Transverse colon (tissue), 4 donors: ENCODE results near the gene KIF1B. TPM values are rescaled to one million over a fixed set of nuclear protein-coding genes. Genes with fewer than 3 reads are reported as not detected.

Experiments
- DNase-seq: peaks from one replicate; pipeline ENCODE4 v3.0.0-alpha.2; 2019
- H3K27ac ChIP-seq, 4 donors: fragments of 200-600 bp; sonication (generic); 2 replicates each; pipeline ENCODE4 v1.5.1; 2016 to 2018; ENCODE audit warnings: inconsistent platforms in 4 of 4
- H3K27me3 ChIP-seq: fragments of 200-600 bp; sonication (generic); 2 replicates; pipeline ENCODE4 v1.5.1; 2017; ENCODE audit warnings: inconsistent platforms
- H3K36me3 ChIP-seq, 4 donors: fragments of 200-600 bp; sonication (generic); 2 replicates each; pipeline ENCODE4 v1.5.1; 2017 to 2019; ENCODE audit warnings: inconsistent platforms in 4 of 4
- H3K4me1 ChIP-seq, 4 donors: fragments of 200-600 bp; sonication (generic); 2 replicates each; pipeline ENCODE4 v1.5.1; 2017 to 2020; ENCODE audit warnings: inconsistent platforms in 4 of 4
- H3K4me3 ChIP-seq, 4 donors: fragments of 200-600 bp; sonication (generic); 1 replicate in 1 of 4; 2 replicates in 3 of 4; pipeline versions ENCODE4 v1.5.1 to v1.6.1; 2017 to 2019; ENCODE audit warnings: inconsistent platforms in 4 of 4
- H3K9me3 ChIP-seq, 2 donors: fragments of 200-600 bp; sonication (generic); 2 replicates each; pipeline ENCODE4 v1.5.1; 2017 to 2019; ENCODE audit warnings: inconsistent platforms in 2 of 2
- EP300 ChIP-seq: sonication (generic); formaldehyde crosslinking; IDR thresholded peaks from one replicate; pipeline ENCODE4 v1.6.1; 2017; ENCODE audit warnings: antibody characterized with exemption, low read depth
- POLR2A ChIP-seq: fragments of 450-650 bp; IDR thresholded peaks from one replicate; pipeline ENCODE4 v1.6.1; 2016; ENCODE audit warnings: antibody characterized with exemption, mild to moderate bottlenecking, moderate library complexity
- POLR2AphosphoS5 ChIP-seq, 3 donors: sonication (generic); formaldehyde crosslinking; IDR thresholded peaks; one replicate each; pipeline ENCODE4 v1.6.1; 2016; ENCODE audit warnings: antibody characterized with exemption in 3 of 3
- WGBS, 2 donors: methylation state at CpG; one replicate each; pipeline ENCODE4 v1.1.5; 2018; ENCODE audit warnings: low coverage in 1 of 2; 5-methylcytosine and 5-hydroxymethylcytosine counted together
- in situ Hi-C, 4 donors: fragments of 200-750 bp; cut with MboI; loops; one replicate each; pipeline versions ENCODE4 v1.15.0 to v1.15.1; 2017; ENCODE audit warnings: low sequenced_read_pairs in 3 of 4, low pct_ligation_motif_present in 1 of 4, low pct_unique_long_range_greater_than_20kb in 1 of 4
- intact Hi-C: fragments of 100-400 bp; cut with DNase I; formaldehyde crosslinking; loops from one replicate; pipeline ENCODE4 v1.15.1; 2023; ENCODE audit warnings: low total_unique reads
- total RNA-seq, 4 donors: library from RNA; depleted of rRNA; stranded (reverse); fragments of >200 nt; gene quantifications; one replicate each; pipeline ENCODE4 v1.1.0, GENCODE V29; 2016
- TF ChIP-seq, protein P1 (sequence below), 5 experiments: fragments of 200-600 bp in 3 of 5; fragments of 450-650 bp in 2 of 5; sonication (generic) in 3 of 5; IDR thresholded peaks; 1 replicate in 2 of 5; 2 replicates in 3 of 5; pipeline ENCODE4 v1.5.1; 2016 to 2017; ENCODE audit warnings: antibody characterized with exemption in 5 of 5, inconsistent platforms in 3 of 5, mild to moderate bottlenecking in 2 of 5, moderate library complexity in 1 of 5

KIF1B gene
- total RNA-seq, 4 donors from 2014 or later, result 50.9 to 87.9 (median 71.4) TPM

DNA sequence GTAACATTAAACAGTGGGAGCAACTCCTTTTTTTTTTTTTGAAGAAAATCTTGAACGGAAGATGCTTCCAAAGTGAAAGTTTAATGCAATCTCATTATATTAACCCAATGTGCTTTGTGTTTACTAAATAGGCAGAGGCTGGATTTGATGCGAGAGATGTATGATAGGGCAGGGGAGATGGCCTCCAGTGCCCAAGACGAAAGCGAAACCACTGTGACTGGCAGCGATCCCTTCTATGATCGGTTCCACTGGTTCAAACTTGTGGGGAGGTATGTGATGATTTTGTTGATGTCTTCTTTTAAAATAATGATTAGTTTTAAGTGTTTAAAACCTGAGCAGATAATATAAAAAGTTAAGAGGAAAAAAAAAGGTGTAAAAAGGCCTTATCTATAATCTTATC, 114.3 kb downstream of the KIF1B start:
- in situ Hi-C loops (loop anchor here in 3 of 4 donors (25.0 kb wide), 1 partner anchor 112 kb away; the partner anchor contains the start of gene KIF1B (in 3 of the 3)), intact Hi-C loops (no loop called here)
- Histone ChIP-seq H3K4me3 (no peak overlapping the region), H3K27ac (no peak overlapping the region), H3K27me3 (no peaks in the 10 kb centered on the region), H3K36me3 (peaks cover 0 to 20% (median 7%) of the 10 kb centered on the region in 4 donors), H3K4me1 (no peaks in the 10 kb centered on the region), H3K9me3 (no peaks in the 10 kb centered on the region)
- no peak for DNase-seq
- WGBS, 2 donors, result 93 to 94% methylated on average over 6 of the region's 6 CpGs
- TF ChIP-seq EP300, result no peak
- no peak for TF ChIP-seq POLR2AphosphoS5 (IDR thresholded peaks at IDR 0.05)
- TF ChIP-seq, protein P1, sequence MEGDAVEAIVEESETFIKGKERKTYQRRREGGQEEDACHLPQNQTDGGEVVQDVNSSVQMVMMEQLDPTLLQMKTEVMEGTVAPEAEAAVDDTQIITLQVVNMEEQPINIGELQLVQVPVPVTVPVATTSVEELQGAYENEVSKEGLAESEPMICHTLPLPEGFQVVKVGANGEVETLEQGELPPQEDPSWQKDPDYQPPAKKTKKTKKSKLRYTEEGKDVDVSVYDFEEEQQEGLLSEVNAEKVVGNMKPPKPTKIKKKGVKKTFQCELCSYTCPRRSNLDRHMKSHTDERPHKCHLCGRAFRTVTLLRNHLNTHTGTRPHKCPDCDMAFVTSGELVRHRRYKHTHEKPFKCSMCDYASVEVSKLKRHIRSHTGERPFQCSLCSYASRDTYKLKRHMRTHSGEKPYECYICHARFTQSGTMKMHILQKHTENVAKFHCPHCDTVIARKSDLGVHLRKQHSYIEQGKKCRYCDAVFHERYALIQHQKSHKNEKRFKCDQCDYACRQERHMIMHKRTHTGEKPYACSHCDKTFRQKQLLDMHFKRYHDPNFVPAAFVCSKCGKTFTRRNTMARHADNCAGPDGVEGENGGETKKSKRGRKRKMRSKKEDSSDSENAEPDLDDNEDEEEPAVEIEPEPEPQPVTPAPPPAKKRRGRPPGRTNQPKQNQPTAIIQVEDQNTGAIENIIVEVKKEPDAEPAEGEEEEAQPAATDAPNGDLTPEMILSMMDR (IDR thresholded peaks at IDR 0.05), result no peak
- no peak for TF ChIP-seq POLR2A

DNA sequence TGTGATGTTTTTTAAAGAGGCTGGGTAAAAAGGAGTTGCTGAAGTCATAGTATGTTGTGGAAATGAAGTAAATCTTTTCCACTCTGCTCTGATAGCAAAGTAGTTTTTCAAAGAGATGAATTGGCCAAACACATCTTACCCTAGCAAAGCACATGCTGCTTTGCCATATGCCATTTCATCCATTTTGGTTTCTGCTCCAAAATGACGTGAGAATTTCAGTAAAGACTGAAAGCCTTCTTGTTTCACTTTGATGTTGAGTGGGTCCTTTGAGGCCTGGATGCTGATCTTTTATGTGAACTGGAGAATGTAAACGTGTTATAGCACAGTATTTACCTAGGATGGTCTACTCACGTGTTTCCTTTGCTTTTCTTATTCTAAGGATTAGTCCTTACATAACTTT, 115.2 kb downstream of the KIF1B start:
- DNase-seq, result no peak
- Histone ChIP-seq H3K27ac (no peak overlapping the region), H3K9me3 (no peaks in the 10 kb centered on the region), H3K4me1 (no peaks in the 10 kb centered on the region), H3K36me3 (peaks cover 0 to 20% (median 7%) of the 10 kb centered on the region in 4 donors), H3K4me3 (no peak overlapping the region), H3K27me3 (no peaks in the 10 kb centered on the region)
- in situ Hi-C loops (loop anchor here in 3 of 4 donors (25.0 kb wide), 1 partner anchor 113 kb away; the partner anchor contains the start of gene KIF1B (in 3 of the 3)), intact Hi-C loops (no loop called here)
- WGBS, 2 donors, result 61 to 74% methylated on average over 3 of the region's 3 CpGs
- no peak for TF ChIP-seq POLR2AphosphoS5 (IDR thresholded peaks at IDR 0.05)
- TF ChIP-seq, protein P1 (IDR thresholded peaks at IDR 0.05), result no peak
- TF ChIP-seq POLR2A, result no peak
- no peak for TF ChIP-seq EP300

DNA sequence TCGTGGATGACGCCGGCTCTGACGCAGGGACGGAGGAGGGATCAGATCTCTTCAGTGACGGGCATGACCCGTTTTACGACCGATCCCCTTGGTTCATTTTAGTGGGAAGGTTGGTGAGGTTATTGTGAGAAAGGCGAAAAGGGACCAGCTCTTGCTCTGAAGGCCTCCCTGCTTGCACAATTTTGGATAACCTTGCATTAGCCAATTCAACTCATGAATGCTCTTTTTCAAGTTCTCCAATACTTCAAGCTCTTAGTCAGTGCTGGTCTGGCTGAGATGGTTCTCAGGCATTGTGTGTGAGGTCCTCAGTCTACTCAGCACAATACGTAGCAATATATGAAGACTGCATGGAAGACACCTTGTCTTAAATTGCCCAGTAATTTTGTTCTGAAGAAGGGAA, 115.9 kb downstream of the KIF1B start:
- 97 to 100% methylated on average over 2 to 11 of the region's 11 CpGs for WGBS, 2 donors
- Histone ChIP-seq H3K27ac (no peak overlapping the region), H3K9me3 (no peaks in the 10 kb centered on the region), H3K36me3 (peaks cover 0 to 20% (median 7%) of the 10 kb centered on the region in 4 donors), H3K4me1 (no peaks in the 10 kb centered on the region), H3K27me3 (no peaks in the 10 kb centered on the region), H3K4me3 (no peak overlapping the region)
- intact Hi-C loops, result no loop called here
- no peak for DNase-seq
- in situ Hi-C loops, result loop anchor here in 3 of 4 donors (25.0 kb wide), 1 partner anchor 114 kb away; the partner anchor contains the start of gene KIF1B (in 3 of the 3)
- no peak for TF ChIP-seq POLR2AphosphoS5 (IDR thresholded peaks at IDR 0.05)
- no peak for TF ChIP-seq EP300
- no peak for TF ChIP-seq POLR2A

DNA sequence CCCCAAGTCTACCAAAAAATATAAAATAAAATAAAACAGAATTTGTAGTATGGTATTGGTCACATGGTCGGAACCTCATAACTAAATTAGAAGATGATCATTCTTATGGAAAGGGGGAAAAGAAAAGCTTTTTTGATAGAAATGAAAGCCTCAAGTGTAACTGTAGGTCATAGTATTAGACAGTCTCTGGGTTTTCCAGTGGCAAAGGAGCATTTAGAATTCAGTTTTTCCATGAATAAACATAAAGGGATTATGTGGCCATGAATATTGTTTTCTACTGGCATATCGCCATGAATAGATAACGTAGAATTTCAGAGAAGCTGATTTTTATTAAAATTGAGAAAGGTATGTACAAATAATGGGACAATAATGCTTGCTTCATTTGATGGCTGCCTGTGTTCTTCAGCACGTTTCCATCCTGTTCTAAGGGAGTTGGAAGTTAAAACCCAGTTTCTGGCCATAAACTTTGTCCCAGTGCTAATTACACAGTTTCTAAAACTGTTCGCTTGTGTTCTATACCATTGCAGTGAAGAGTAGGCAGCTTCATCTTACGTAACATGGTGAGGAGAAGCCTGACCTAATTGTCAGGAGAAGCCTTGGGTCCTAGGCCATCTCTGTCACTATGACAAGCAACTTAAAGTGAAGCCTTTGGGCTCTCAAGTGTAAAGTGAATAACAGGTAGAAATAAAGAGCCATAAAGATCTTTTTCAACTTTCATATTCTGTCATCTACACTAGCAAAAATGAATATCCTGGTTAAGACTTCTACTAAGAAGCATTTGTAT, 118.0 kb downstream of the KIF1B start:
- H3K9me3 ChIP-seq, result no peaks in the 10 kb centered on the region
- intact Hi-C loops (no loop called here), in situ Hi-C loops (loop anchor here in 3 of 4 donors (25.0 kb wide), 1 partner anchor 116 kb away; the partner anchor contains the start of gene KIF1B (in 3 of the 3))
- no peak overlapping the region for H3K27ac ChIP-seq
- H3K4me3 ChIP-seq, result no peak overlapping the region
- no peaks in the 10 kb centered on the region for H3K27me3 ChIP-seq
- H3K36me3 ChIP-seq, result peaks cover 0 to 17% (median 7%) of the 10 kb centered on the region in 4 donors
- H3K4me1 ChIP-seq, result no peaks in the 10 kb centered on the region
- whole genome bisulfite sequencing, 2 donors, result 94 to 97% methylated on average over 4 to 6 of the region's 6 CpGs
- DNase-seq, result no peak
- TF ChIP-seq, protein P1 (IDR thresholded peaks at IDR 0.05), result no peak
- TF ChIP-seq POLR2AphosphoS5 (IDR thresholded peaks at IDR 0.05) (no peak), POLR2A (no peak), EP300 (no peak)
